Measurements from ENCODE around the gene C11orf97.

Gene C11orf97

GRCh38 chr11:94546162-94546470 lies 33.9 kb downstream of the C11orf97 start:
- no peaks in the 10 kb centered on the region for H3K27me3 ChIP-seq (replicated peaks; ENCODE audit: insufficient read depth, low read length)
- no peaks in the 10 kb centered on the region for H3K9me2 ChIP-seq (replicated peaks; ENCODE audit: insufficient read depth, low read length)
- no peaks in the 10 kb centered on the region for H3K36me3 ChIP-seq (replicated peaks; ENCODE audit: insufficient read depth, low read length)
- no peak overlapping the region for H3K9ac ChIP-seq (ENCODE audit: low read length)
- H3K27ac ChIP-seq (ENCODE audit: low read length) = no peak overlapping the region
- H3K4me1 ChIP-seq (ENCODE audit: low read length) = 0 out of 2 replicates have a peak, but pooled peaks cover 4% of the 10 kb centered on the region
- no peak overlapping the region for H3K4me3 ChIP-seq (ENCODE audit: low read length)
- H2AFZ ChIP-seq (ENCODE audit: low read length) = no peak overlapping the region
- peaks cover 10% of the 10 kb centered on the region for H3F3A ChIP-seq (ENCODE audit: insufficient read depth, low read length)
- no peaks in the 10 kb centered on the region for H4K20me1 ChIP-seq (ENCODE audit: insufficient read depth, low read length)
- no peak for DNase-seq
- TF ChIP-seq CTCF (IDR thresholded peaks at IDR 0.05; ENCODE audit: low read length) (no peak), EZH2phosphoT487 (IDR thresholded peaks at IDR 0.05; ENCODE audit: low read length) (no peak), EZH2 (optimal IDR thresholded peaks at IDR 0.05; ENCODE audit: low read depth, low read length) (no peak)
- no peaks in the 10 kb centered on the region for H3K9me3 ChIP-seq (replicated peaks; ENCODE audit: insufficient read depth, low read length)
- H3K4me2 ChIP-seq (ENCODE audit: low read depth, low read length) = no peak overlapping the region
- H3K79me2 ChIP-seq (ENCODE audit: low read length) = no peaks in the 10 kb centered on the region

GRCh38 chr11:94546886-94547285 lies 34.6 kb downstream of the C11orf97 start:
- H3K79me2 ChIP-seq (ENCODE audit: low read length) = no peaks in the 10 kb centered on the region
- H3K9ac ChIP-seq (ENCODE audit: low read length) = no peak overlapping the region
- H3K4me1 ChIP-seq (ENCODE audit: low read length) = 0 out of 2 replicates have a peak, but pooled peaks cover 4% of the 10 kb centered on the region
- DNase-seq = no peak
- peaks cover 10% of the 10 kb centered on the region for H3F3A ChIP-seq (ENCODE audit: insufficient read depth, low read length)
- no peak overlapping the region for H3K4me3 ChIP-seq (ENCODE audit: low read length)
- no peaks in the 10 kb centered on the region for H3K36me3 ChIP-seq (replicated peaks; ENCODE audit: insufficient read depth, low read length)
- H4K20me1 ChIP-seq (ENCODE audit: insufficient read depth, low read length) = no peaks in the 10 kb centered on the region
- no peaks in the 10 kb centered on the region for H3K9me2 ChIP-seq (replicated peaks; ENCODE audit: insufficient read depth, low read length)
- no peaks in the 10 kb centered on the region for H3K9me3 ChIP-seq (replicated peaks; ENCODE audit: insufficient read depth, low read length)
- no peak overlapping the region for H3K4me2 ChIP-seq (ENCODE audit: low read depth, low read length)
- no peaks in the 10 kb centered on the region for H3K27me3 ChIP-seq (replicated peaks; ENCODE audit: insufficient read depth, low read length)
- no peak overlapping the region for H2AFZ ChIP-seq (ENCODE audit: low read length)
- TF ChIP-seq CTCF (IDR thresholded peaks at IDR 0.05; ENCODE audit: low read length) (no peak), EZH2 (optimal IDR thresholded peaks at IDR 0.05; ENCODE audit: low read depth, low read length) (no peak), EZH2phosphoT487 (IDR thresholded peaks at IDR 0.05; ENCODE audit: low read length) (no peak)
- H3K27ac ChIP-seq (ENCODE audit: low read length) = no peak overlapping the region

- TF ChIP-seq CTCF (IDR thresholded peaks at IDR 0.05; ENCODE audit: low read length) (no peak), EZH2phosphoT487 (IDR thresholded peaks at IDR 0.05; ENCODE audit: low read length) (no peak), EZH2 (optimal IDR thresholded peaks at IDR 0.05; ENCODE audit: low read depth, low read length) (no peak)
- Histone ChIP-seq H3K79me2 (ENCODE audit: low read length) (no peaks in the 10 kb centered on the region), H3K9me2 (replicated peaks; ENCODE audit: insufficient read depth, low read length) (no peaks in the 10 kb centered on the region), H3K9ac (ENCODE audit: low read length) (no peak overlapping the region), H3K4me2 (ENCODE audit: low read depth, low read length) (no peak overlapping the region), H3K4me3 (ENCODE audit: low read length) (no peak overlapping the region), H3K36me3 (replicated peaks; ENCODE audit: insufficient read depth, low read length) (no peaks in the 10 kb centered on the region), H4K20me1 (ENCODE audit: insufficient read depth, low read length) (no peaks in the 10 kb centered on the region), H3K4me1 (ENCODE audit: low read length) (no peaks in the 10 kb centered on the region), H3K9me3 (replicated peaks; ENCODE audit: insufficient read depth, low read length) (no peaks in the 10 kb centered on the region), H3K27ac (ENCODE audit: low read length) (no peak overlapping the region), H3K27me3 (replicated peaks; ENCODE audit: insufficient read depth, low read length) (no peaks in the 10 kb centered on the region), H3F3A (ENCODE audit: insufficient read depth, low read length) (no peaks in the 10 kb centered on the region), H2AFZ (ENCODE audit: low read length) (no peak overlapping the region)
- DNase-seq = no peak
These were observed 36.9 kb downstream of the C11orf97 start for GRCh38 chr11:94549146-94549545.

All from MM.1S (cell line).